ENCODE data around the gene FCAR.

GRCh38 chr19:54896036-54896435 lies 22.0 kb downstream of the FCAR start:
- no peak for TF ChIP-seq EP300 (IDR thresholded peaks at IDR 0.05; ENCODE audit: borderline replicate concordance)
- no peak for TF ChIP-seq RAD21 (IDR thresholded peaks at IDR 0.05; ENCODE audit: low read depth)
- no peak for TF ChIP-seq CEBPB (IDR thresholded peaks at IDR 0.05)
- no peak for TF ChIP-seq USF1 (IDR thresholded peaks at IDR 0.05)
- no peak for TF ChIP-seq NFIC (IDR thresholded peaks at IDR 0.05)
- no peak for TF ChIP-seq REST (IDR thresholded peaks at IDR 0.05; ENCODE audit: low read depth)
- TF ChIP-seq FOXM1 (IDR thresholded peaks at IDR 0.05; ENCODE audit: borderline replicate concordance, low read depth), result no peak
- TF ChIP-seq TAF1 (IDR thresholded peaks at IDR 0.05; ENCODE audit: low read depth), result no peak
- TF ChIP-seq MAX (IDR thresholded peaks at IDR 0.05), result no peak
- no peak for TF ChIP-seq CREB1 (IDR thresholded peaks at IDR 0.05; ENCODE audit: low read depth)
- TF ChIP-seq YY1 (IDR thresholded peaks at IDR 0.05; ENCODE audit: low read depth), result no peak
- TF ChIP-seq TEAD4 (IDR thresholded peaks at IDR 0.05), result no peak
- no peak for TF ChIP-seq EGR1 (IDR thresholded peaks at IDR 0.05)
- no peak for TF ChIP-seq TCF12 (IDR thresholded peaks at IDR 0.05; ENCODE audit: low read depth)
